Caco-2 (cell line): ENCODE results near the gene SLC16A6. TPM values are rescaled to one million over a fixed set of nuclear protein-coding genes. Genes with fewer than 3 reads are reported as not detected.
"Not testable (repeated sequence)": the region's sequence is repeated elsewhere in the genome, so short reads cannot be mapped to it uniquely, and the experiment has no call there.

Source experiments
- BruUV-seq: library from RNA; stranded (reverse); fragments of 400-500 nt; replicated peaks from 2 replicates; lab custom pipeline; 2021; lab: Mats Ljungman, UMichigan
- CTCF ChIA-PET: fragments of 300-600 bp; sonication (Branson Sonifier 250); formaldehyde crosslinking; loops from one replicate; lab custom pipeline; 2022; ENCODE audit warnings: antibody characterized with exemption; lab: Charles Lee
- POLR2A ChIA-PET: fragments of 300-600 bp; sonication (Branson Sonifier 250); formaldehyde crosslinking; loops from one replicate; lab custom pipeline; 2022; ENCODE audit warnings: antibody characterized with exemption; lab: Charles Lee
- DNase-seq, 2 experiments: peaks; one replicate each; pipeline versions ENCODE4 v3.0.0 to v3.0.0-alpha.2; 2020 to 2022
- H3K27me3 ChIP-seq: replicated peaks from 2 replicates; pipeline ENCODE4 v1.6.0; 2011; ENCODE audit warnings: low read length; ENCODE audit not compliant: control insufficient read depth, insufficient read depth
- H3K36me3 ChIP-seq: 2 replicates; pipeline ENCODE4 v1.5.1; 2011; ENCODE audit warnings: low read length; ENCODE audit not compliant: control insufficient read depth, insufficient read depth
- H3K4me1 ChIP-seq: fragments of 250-450 bp; sonication (Bioruptor Pico); 2 replicates; pipeline ENCODE4 v1.5.1; 2020; ENCODE audit warnings: mild to moderate bottlenecking
- H3K4me3 ChIP-seq: 2 replicates; pipeline ENCODE4 v1.5.1; 2011; ENCODE audit warnings: low read depth, mild to moderate bottlenecking, control low read depth, low read length
- H3K9me3 ChIP-seq: fragments of 250-450 bp; sonication (Bioruptor Pico); 2 replicates; pipeline ENCODE4 v1.5.1; 2020; ENCODE audit warnings: mild to moderate bottlenecking, moderate library complexity
- H3K27ac Mint-ChIP-seq: one replicate; pipeline ENCODE4 v1.8.0; 2022; ENCODE audit warnings: mixed read lengths; ENCODE audit not compliant: unreplicated experiment
- H3K27me3 Mint-ChIP-seq: one replicate; pipeline ENCODE4 v1.8.0; 2022; ENCODE audit warnings: mixed read lengths; ENCODE audit not compliant: insufficient read depth, unreplicated experiment
- H3K36me3 Mint-ChIP-seq: one replicate; pipeline ENCODE4 v1.8.0; 2022; ENCODE audit warnings: mild to moderate bottlenecking, mixed read lengths; ENCODE audit not compliant: insufficient read depth, unreplicated experiment
- H3K4me1 Mint-ChIP-seq: one replicate; pipeline ENCODE4 v1.8.0; 2022; ENCODE audit warnings: low read depth, mixed read lengths; ENCODE audit not compliant: unreplicated experiment
- H3K4me3 Mint-ChIP-seq: one replicate; pipeline ENCODE4 v1.8.0; 2022; ENCODE audit warnings: mild to moderate bottlenecking, moderate library complexity, mixed read lengths; ENCODE audit not compliant: unreplicated experiment
- H3K9me3 Mint-ChIP-seq: one replicate; pipeline ENCODE4 v1.8.0; 2022; ENCODE audit warnings: mixed read lengths; ENCODE audit not compliant: unreplicated experiment
- intact Hi-C: fragments of 100-400 bp; cut with micrococcal nuclease; formaldehyde crosslinking; loops from one replicate; pipeline ENCODE4 v1.10.0; 2022; ENCODE audit not compliant: unreplicated experiment
- total RNA-seq: library from RNA; stranded (reverse); gene quantifications from 2 replicates; pipeline ENCODE4 v1.2.3, GENCODE V29; 2022
- TF ChIP-seq, protein P1 (sequence below), 2 experiments: fragments of 200-600 bp in 1 of 2; IDR thresholded peaks; 1 replicate in 1 of 2; 2 replicates in 1 of 2; pipeline versions ENCODE4 v1.5.1 to v1.8.0; 2011 to 2022; ENCODE audit warnings: antibody characterized with exemption in 1 of 2, control low read depth in 1 of 2, inconsistent platforms in 1 of 2, low read depth in 1 of 2, low read length in 1 of 2, mild to moderate bottlenecking in 1 of 2, moderate library complexity in 1 of 2; ENCODE audit not compliant: insufficient read depth in 1 of 2, severe bottlenecking in 1 of 2, unreplicated experiment in 1 of 2

The SLC16A6 gene
- total RNA-seq, 1 experiment from 2014 or later: 1.0 TPM

DNA sequence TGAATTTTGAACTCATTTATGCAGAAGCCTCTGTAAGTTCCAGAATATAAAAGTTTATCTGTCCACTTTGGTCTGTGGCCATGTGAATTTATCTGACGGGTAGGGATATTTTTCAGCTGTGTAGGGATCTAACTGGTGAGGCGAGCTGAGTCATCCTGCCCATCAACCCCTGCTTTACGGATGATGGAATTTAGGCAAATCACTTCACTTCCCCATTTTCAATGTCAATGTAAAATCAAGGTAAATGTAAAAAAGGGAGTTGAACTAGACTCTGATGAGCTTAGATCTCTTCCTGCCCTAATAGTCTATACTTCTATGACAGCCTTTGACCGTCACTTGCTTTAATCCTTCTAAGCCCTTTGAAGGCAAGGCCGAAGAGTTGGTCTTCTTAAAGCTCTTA, 2.6 kb downstream of the SLC16A6 start:
- Mint-ChIP-seq H3K36me3 (peaks cover 5% of the 10 kb centered on the region), H3K4me1 (no peaks in the 10 kb centered on the region), H3K27me3 (peaks cover 3% of the 10 kb centered on the region), H3K4me3 (no peak overlapping the region), H3K9me3 (no peaks in the 10 kb centered on the region), H3K27ac (no peak overlapping the region)
- ChIA-PET POLR2A (no interaction called here), CTCF (no interaction called here)
- no peaks in the 10 kb centered on the region for H3K27me3 ChIP-seq
- no peak for DNase-seq
- H3K4me3 ChIP-seq: no peak overlapping the region
- intact Hi-C loops: no loop called here
- no peaks in the 10 kb centered on the region for H3K9me3 ChIP-seq
- H3K4me1 ChIP-seq: peaks cover 6% of the 10 kb centered on the region; the same call in 1 of the 2 replicates
- H3K36me3 ChIP-seq: no peaks in the 10 kb centered on the region
- no TSS peak for BruUV-seq
- TF ChIP-seq, protein P1, sequence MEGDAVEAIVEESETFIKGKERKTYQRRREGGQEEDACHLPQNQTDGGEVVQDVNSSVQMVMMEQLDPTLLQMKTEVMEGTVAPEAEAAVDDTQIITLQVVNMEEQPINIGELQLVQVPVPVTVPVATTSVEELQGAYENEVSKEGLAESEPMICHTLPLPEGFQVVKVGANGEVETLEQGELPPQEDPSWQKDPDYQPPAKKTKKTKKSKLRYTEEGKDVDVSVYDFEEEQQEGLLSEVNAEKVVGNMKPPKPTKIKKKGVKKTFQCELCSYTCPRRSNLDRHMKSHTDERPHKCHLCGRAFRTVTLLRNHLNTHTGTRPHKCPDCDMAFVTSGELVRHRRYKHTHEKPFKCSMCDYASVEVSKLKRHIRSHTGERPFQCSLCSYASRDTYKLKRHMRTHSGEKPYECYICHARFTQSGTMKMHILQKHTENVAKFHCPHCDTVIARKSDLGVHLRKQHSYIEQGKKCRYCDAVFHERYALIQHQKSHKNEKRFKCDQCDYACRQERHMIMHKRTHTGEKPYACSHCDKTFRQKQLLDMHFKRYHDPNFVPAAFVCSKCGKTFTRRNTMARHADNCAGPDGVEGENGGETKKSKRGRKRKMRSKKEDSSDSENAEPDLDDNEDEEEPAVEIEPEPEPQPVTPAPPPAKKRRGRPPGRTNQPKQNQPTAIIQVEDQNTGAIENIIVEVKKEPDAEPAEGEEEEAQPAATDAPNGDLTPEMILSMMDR (IDR thresholded peaks at IDR 0.05; ENCODE audit: insufficient read depth in 1 of 2, low read depth in 1 of 2, low read length in 1 of 2, severe bottlenecking in 1 of 2, unreplicated experiment in 1 of 2): no peak

- DNase-seq, H3K4me3 ChIP-seq, H3K4me3 Mint-ChIP-seq, POLR2A ChIA-PET, H3K27me3 Mint-ChIP-seq, CTCF ChIA-PET, H3K27me3 ChIP-seq, H3K4me1 ChIP-seq, H3K36me3 ChIP-seq, H3K27ac Mint-ChIP-seq, H3K4me1 Mint-ChIP-seq, intact Hi-C loops, H3K36me3 Mint-ChIP-seq, BruUV-seq, H3K9me3 Mint-ChIP-seq: not testable (repeated sequence)
- H3K9me3 ChIP-seq: peaks cover 14% of the 10 kb centered on the region
Measured at GRCh38 chr17:68281965-68282364, 9.0 kb downstream of the SLC16A6 start.

- no TSS peak for BruUV-seq
- TF ChIP-seq, protein P1 (IDR thresholded peaks at IDR 0.05; ENCODE audit: insufficient read depth in 1 of 2, low read depth in 1 of 2, low read length in 1 of 2, severe bottlenecking in 1 of 2, unreplicated experiment in 1 of 2): no peak
- Histone ChIP-seq H3K36me3 (no peaks in the 10 kb centered on the region), H3K9me3 (peaks cover 18% of the 10 kb centered on the region), H3K27me3 (no peaks in the 10 kb centered on the region), H3K4me1 (no peaks in the 10 kb centered on the region), H3K4me3 (no peak overlapping the region)
- intact Hi-C loops: no loop called here
- Mint-ChIP-seq H3K27ac (no peak overlapping the region), H3K9me3 (peaks cover 10% of the 10 kb centered on the region), H3K4me1 (no peaks in the 10 kb centered on the region), H3K4me3 (no peak overlapping the region), H3K27me3 (no peaks in the 10 kb centered on the region), H3K36me3 (peaks cover 4% of the 10 kb centered on the region)
- ChIA-PET CTCF (no interaction called here), POLR2A (no interaction called here)
- DNase-seq: no peak
Measured at GRCh38 chr17:68277807-68278206, 13.1 kb downstream of the SLC16A6 start.

DNA sequence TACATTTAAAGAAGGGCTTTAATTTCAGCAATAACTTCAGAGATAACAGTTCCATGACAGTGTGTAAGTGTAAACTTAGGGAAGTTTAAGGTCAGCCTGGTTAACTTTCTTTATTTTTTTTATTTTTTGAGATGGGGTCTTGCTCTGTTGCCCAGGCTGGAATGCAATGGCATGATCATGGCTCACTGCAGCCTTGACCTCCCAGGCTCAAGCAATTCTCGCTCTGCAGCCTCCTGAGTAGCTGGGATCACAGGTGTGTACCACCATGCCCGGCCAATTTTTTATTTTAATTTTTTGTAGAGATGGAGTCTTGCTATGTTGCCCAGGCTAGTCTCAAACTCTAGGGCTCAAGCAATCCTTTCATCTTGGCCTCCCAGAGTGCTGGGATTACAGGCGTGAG, 14.6 kb downstream of the SLC16A6 start:
- H3K4me3 ChIP-seq, H3K36me3 ChIP-seq, H3K4me1 ChIP-seq, DNase-seq, BruUV-seq, H3K36me3 Mint-ChIP-seq, POLR2A ChIA-PET, CTCF ChIA-PET, H3K9me3 Mint-ChIP-seq, intact Hi-C loops, H3K27ac Mint-ChIP-seq, H3K27me3 ChIP-seq, H3K4me3 Mint-ChIP-seq, H3K4me1 Mint-ChIP-seq, H3K27me3 Mint-ChIP-seq: not testable (repeated sequence)
- peaks cover 18% of the 10 kb centered on the region for H3K9me3 ChIP-seq
